Measurements from ENCODE around the gene RAB7B.

Gene RAB7B

DNA sequence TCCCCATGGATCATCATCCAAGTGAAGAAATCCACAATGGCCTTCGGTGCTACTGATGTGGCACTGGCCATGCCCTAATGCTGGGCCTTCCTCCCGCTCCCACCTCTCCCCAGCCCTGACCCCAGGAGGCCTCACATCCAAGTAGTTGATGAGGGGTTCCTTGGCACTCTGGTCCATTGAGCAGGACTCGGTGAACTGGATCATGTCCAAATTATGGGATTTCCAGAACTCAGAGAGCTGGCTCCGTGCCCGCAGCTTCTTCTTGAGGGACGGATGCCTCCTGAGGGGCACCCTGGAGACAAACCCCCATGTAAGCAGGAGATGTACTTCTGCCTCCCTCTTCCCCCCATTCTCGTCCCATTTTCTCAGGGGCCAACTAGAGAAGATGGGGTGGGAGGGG is 19.6 kb upstream of the RAB7B start:
- TF ChIP-seq, protein P1, sequence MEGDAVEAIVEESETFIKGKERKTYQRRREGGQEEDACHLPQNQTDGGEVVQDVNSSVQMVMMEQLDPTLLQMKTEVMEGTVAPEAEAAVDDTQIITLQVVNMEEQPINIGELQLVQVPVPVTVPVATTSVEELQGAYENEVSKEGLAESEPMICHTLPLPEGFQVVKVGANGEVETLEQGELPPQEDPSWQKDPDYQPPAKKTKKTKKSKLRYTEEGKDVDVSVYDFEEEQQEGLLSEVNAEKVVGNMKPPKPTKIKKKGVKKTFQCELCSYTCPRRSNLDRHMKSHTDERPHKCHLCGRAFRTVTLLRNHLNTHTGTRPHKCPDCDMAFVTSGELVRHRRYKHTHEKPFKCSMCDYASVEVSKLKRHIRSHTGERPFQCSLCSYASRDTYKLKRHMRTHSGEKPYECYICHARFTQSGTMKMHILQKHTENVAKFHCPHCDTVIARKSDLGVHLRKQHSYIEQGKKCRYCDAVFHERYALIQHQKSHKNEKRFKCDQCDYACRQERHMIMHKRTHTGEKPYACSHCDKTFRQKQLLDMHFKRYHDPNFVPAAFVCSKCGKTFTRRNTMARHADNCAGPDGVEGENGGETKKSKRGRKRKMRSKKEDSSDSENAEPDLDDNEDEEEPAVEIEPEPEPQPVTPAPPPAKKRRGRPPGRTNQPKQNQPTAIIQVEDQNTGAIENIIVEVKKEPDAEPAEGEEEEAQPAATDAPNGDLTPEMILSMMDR (IDR thresholded peaks at IDR 0.05; ENCODE audit: insufficient read depth, low read depth, low read length, missing control alignments) = no peak
- no peak for DNase-seq (ENCODE audit: low read depth)
- H3K4me3 ChIP-seq (ENCODE audit: low read length) = no peak overlapping the region

DNA sequence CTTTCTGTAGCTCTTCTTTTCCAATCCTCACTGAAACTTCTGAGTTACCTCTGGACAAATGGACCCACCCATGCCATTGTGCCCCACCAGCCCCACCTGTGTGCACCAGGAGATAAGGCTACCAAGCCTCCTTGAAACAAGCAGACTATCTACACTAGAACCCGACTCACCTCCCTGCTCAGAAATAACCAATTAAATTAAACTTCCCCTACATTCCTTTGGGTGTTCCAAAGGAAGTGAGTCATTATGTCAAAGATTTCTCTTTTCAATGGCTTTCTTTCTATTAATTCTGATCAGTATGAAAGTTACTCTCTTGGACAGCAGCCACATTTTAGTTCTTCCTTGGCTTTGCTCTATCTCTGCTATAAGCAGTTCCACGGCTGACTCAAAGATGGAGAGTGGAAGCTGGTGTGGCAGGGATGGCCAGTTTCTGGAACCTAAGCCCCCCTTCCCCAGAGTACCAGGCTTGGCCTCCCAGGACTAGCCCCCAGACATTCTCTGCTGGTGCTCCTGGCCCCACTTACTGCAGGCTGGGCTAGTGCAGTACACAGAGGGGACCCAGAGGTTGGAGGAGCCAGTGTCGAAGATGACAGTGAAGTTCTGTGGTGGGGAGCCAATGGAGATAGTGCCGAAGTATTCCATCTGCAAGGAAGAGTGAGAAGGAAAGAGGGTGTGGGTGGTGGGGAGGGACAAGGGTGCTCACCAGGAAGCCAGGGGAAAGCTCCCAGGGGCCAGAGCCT is 18.6 kb upstream of the RAB7B start:
- peak; percentile 39 for DNase-seq (ENCODE audit: low read depth)
- H3K4me3 ChIP-seq (ENCODE audit: low read length) = no peak overlapping the region
- TF ChIP-seq, protein P1 (IDR thresholded peaks at IDR 0.05; ENCODE audit: insufficient read depth, low read depth, low read length, missing control alignments) = no peak

DNA sequence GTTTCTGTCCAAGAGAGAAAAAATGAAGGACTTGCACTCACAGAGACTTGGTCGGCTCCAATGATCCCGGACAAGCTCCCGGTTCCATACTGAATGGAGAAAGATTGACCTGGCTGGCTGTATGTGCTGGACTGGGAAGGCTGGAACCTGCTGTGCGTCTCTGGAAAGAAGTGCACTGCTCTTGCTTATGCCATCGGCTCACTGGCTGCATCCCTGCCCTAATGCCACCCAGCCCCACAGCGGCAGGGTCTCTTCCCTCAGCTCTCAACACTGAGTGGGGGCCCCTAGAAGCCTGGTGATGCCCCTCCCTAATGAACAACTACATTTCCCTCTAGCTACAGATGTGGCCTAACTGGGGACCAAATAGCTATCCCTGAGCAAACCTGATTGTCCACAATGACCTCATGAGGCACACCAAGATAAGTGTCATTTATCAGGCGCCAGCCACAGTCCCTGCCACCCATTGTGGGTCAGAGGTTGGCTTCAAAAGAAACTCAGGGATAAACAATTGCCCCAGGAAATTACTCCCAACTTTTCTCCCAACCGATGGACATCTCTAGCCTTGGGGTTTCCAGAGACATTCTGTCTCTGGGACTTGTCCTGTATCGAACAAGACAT is 17.9 kb upstream of the RAB7B start:
- H3K4me3 ChIP-seq (ENCODE audit: low read length) = no peak overlapping the region
- DNase-seq (ENCODE audit: low read depth) = no peak
- TF ChIP-seq, protein P1 (IDR thresholded peaks at IDR 0.05; ENCODE audit: insufficient read depth, low read depth, low read length, missing control alignments) = no peak

DNA sequence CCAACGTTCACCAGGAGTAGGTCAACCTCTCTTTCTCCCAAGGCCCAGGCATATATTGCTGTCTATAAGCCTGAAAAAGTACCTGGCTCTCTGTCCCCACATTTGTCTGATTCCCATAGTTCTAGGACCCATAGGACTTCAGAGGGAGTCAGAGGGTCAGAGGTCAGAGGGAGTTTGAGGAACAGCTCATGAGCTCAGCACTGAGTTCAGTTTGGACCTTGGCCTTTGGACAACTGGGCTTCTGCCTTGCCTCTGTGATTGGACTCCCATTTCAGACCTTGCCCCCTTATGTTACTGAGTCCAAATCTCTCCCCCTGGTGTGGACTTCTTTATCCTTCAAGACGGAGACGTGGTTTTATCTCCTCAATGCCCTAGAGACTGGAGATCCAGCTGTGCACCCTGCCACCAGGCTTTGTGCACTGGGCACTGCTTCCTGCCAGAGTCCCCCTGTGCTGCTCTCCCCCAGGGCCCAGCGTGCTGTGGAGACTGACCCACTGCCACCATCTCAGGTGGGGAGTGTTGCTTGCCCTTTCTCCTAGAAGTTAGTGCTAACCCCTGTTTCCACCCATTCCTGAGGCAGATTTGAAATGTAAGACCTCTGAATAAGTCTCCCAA is 17.3 kb upstream of the RAB7B start:
- H3K4me3 ChIP-seq (ENCODE audit: low read length) = no peak overlapping the region
- DNase-seq (ENCODE audit: low read depth) = no peak
- TF ChIP-seq, protein P1 (IDR thresholded peaks at IDR 0.05; ENCODE audit: insufficient read depth, low read depth, low read length, missing control alignments) = no peak

DNA sequence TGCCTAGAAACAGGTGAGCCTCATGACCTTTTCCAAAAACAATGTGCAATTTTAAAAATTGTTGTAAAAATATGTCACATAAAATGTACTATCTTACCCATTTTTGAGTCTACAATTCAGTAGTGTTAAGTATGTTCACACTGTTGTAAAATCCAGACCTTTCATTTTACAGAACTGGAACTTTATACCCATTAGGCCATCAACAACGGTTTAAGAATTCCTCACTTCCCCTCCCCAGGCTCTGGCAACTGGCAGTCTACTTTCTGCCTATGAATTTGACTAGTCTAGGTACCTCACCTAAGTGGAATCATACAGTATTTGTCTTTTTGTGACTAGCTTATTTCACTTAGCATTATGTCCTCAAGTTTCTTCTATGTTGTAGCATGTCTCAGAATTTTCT is 11.9 kb upstream of the RAB7B start:
- H3K4me3 ChIP-seq (ENCODE audit: low read length) = no peak overlapping the region
- TF ChIP-seq, protein P1 (IDR thresholded peaks at IDR 0.05; ENCODE audit: insufficient read depth, low read depth, low read length, missing control alignments) = no peak
- DNase-seq (ENCODE audit: low read depth) = no peak

DNA sequence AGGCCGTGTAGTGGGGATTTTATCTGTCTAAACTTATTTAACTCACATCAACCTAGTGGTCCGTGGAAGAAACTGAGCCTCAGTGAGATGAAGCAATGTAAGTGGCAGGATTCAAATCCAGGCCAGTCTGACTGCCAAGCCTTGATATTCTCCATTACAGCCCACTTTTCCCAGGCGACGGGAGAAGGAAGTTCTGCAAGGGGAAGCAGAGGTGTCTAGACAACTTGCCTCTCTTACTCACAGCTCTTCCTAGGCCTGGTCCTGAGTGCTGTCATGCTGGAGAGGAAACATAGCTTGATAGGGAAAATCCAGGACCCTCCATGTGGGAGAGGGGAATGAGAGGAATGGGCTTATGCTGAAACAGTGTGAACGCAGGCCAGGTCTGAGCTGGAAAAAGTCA is 11.4 kb upstream of the RAB7B start:
- H3K4me3 ChIP-seq (ENCODE audit: low read length) = no peak overlapping the region
- DNase-seq (ENCODE audit: low read depth) = no peak
- TF ChIP-seq, protein P1 (IDR thresholded peaks at IDR 0.05; ENCODE audit: insufficient read depth, low read depth, low read length, missing control alignments) = no peak
